ENCODE results near the gene PLK1. TPM values are rescaled to one million over a fixed set of nuclear protein-coding genes. Genes with fewer than 3 reads are reported as not detected.
"Not testable (repeated sequence)": the region's sequence is repeated elsewhere in the genome, so short reads cannot be mapped to it uniquely, and the experiment has no call there.

PLK1 gene
- total RNA-seq, 2 donors from 2014 or later: 0.67 to 1.8 TPM

- intact Hi-C loops (cut with DNase I): no loop called here
- DNase-seq (ENCODE audit: low spot score): no peak
Measured at GRCh38 chr16:23702951-23703350, 24.3 kb downstream of the PLK1 start.

GRCh38 chr16:23704772-23705516 lies 26.3 kb downstream of the PLK1 start:
- no peak for DNase-seq (ENCODE audit: low spot score)

DNA sequence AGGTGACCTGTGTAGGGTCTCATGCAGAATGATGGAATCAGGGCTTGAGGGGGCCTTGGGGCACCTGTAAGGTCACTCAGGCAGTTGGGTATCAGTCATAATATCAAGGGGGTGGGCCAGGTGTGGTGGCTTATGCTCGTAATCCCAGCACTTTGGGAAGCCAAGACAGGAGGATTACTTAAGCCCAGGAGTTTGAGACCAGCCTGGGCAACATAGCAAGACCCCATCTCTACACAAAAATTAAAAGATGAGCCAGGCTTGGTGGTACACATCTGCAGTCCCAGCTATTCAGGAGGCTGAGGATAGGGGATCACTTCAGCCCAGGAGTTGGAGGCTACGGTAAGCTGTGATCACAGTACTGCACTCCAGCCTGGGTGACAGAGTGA lies 26.8 kb downstream of the PLK1 start:
- intact Hi-C loops (cut with DNase I): no loop called here
- DNase-seq (ENCODE audit: low spot score): no peak

More at GRCh38 chr16:23704772-23705516, 26.3 kb downstream of the PLK1 start:
- intact Hi-C loops (cut with DNase I): no loop called here

DNA sequence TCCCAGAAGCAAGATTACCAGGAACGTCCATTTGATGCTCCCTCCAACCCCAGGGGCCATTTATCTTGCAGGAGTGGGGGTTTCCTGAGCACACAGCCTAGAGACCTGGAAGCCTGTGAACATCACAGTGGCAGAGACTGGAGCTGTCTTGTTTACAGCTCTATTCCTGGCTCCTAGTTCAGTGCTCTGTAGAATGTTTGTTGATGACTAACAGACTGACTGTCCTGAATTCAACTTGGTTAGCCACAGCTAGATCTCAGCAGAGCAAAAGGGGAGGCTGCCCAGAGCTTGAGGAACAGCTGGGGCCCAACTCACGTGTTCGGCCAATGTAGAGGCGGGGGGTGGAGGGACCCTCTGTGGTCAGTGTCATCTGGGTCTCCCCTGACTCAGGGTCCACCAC lies 27.8 kb downstream of the PLK1 start:
- no peak for DNase-seq (ENCODE audit: low spot score)
- intact Hi-C loops (cut with DNase I): no loop called here

DNA sequence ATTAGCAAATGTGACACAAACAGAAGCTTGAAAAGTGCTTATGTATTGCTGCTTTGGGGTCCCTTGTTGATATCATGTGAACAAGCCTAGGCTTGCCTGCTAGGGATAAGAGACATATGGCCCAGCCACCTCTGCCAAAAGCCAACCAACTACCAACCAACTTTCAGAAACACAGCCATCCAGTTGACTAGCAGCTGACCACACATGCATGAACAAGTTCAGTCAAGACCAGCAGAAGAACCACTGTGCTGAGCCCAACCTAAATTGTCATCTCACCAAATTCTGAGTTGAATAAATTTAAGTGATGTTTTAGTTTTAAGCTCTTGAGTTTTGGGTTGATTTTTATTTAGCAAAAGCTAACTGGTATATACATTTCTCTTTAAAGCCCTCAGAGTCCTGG lies 30.8 kb downstream of the PLK1 start:
- DNase-seq (ENCODE audit: low spot score): no peak
- intact Hi-C loops (cut with DNase I): no loop called here

- intact Hi-C loops (cut with DNase I): no loop called here
- no peak for DNase-seq (ENCODE audit: low spot score)
Measured at GRCh38 chr16:23710008-23710407, 31.3 kb downstream of the PLK1 start.

- DNase-seq (ENCODE audit: low spot score): no peak
- intact Hi-C loops (cut with DNase I): no loop called here
Measured at GRCh38 chr16:23710504-23710903, 31.8 kb downstream of the PLK1 start.

- DNase-seq (ENCODE audit: low spot score): no peak
- intact Hi-C loops (cut with DNase I): no loop called here
Measured at GRCh38 chr16:23711785-23712184, 33.1 kb downstream of the PLK1 start.

- no peak for DNase-seq (ENCODE audit: low spot score)
- intact Hi-C loops (cut with DNase I): no loop called here
Measured at GRCh38 chr16:23712976-23713375, 34.3 kb downstream of the PLK1 start, which contains the start of gene ERN2. Gene ERN2, minus strand, starts transcription at chr16:23713222. Its CDS starts 35 bp downstream, at chr16:23713187.

DNA sequence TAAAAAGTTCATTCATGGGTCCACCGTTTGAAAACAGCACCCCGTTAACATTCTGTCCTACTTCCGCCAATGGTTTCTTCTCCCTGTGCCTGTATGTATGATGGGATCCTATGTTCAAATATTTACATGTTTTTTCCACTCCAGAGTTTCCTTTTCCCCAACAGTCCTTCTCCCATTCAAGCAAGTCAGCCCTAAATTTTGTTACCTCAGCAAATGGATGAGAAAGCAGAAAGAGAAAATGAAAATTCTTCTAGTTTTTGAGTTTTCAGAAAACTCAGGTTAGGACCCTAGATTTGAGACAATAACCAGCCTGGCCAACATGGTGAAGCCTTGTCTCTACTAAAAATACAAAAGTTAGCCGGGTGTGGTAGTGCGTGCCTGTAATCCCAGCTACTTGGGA lies 37.8 kb downstream of the PLK1 start:
- intact Hi-C loops (cut with DNase I): loop anchor here in 1 of 2 donors (5.0 kb wide), 1 partner anchor 684 kb away; no protein-coding TSS in a partner anchor
- no peak for DNase-seq (ENCODE audit: low spot score)

DNA sequence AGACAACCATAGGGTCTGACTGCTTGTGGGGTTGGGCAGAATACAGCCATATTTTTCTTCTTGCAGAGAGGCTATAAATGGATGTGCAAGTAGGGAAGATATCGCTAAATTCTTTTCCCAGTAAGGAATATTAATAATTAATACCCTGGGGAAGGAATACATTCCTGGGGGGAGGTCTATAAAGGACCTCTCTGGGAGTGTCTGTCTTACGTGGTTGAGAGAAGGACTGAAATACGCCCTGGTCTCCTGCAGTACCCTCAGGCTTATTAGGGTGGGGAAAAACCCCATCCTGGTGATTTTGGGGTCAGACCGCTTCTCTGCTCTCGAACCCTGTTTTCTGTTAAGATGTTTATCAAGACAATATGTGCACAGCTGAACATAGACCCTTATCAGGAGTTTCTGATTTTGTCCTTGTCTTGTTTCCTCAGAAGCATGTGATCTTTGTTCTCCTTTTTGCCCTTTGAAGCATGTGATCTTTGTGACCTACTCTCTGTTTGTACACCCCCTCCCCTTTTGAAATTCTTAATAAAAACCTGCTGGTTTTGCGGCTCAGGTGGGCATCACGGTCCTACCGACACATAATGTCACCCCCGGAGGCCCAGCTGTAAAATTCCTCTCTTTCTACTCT lies 44.0 kb downstream of the PLK1 start:
- intact Hi-C loops (cut with DNase I); DNase-seq (ENCODE audit: low spot score): not testable (repeated sequence)

DNA sequence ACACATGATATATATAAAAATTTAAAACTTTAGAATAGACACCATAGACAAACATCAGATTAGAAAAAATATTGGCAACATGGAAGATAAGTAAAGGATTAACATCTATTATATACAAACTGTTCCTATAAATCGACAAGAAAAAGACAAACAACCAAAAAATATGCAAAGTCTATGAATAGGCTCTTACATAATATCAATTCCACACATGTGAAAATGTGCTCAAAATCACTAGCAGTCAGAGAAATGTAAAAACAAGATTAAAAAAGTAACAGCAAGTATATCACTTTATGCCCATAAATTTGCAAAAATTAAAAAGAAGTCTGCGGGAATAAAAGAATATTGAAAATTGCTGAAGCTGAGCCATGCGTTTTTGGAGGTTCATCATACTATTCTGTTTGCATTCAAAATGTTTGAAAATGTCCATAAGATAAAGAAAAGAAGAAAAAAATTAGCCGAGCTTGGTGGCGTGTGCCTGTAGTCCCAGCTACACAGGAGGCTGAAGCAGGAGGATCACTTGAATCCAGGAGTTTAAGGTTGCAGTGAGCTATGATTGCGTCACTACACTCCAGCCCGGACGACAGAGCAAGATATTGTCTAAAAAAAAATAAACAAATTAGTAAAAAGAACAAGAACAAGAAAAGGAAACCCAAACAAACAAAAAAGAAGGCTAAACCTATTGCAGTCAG lies 45.6 kb downstream of the PLK1 start:
- no peak for DNase-seq (ENCODE audit: low spot score)
- intact Hi-C loops (cut with DNase I): no loop called here

DNA sequence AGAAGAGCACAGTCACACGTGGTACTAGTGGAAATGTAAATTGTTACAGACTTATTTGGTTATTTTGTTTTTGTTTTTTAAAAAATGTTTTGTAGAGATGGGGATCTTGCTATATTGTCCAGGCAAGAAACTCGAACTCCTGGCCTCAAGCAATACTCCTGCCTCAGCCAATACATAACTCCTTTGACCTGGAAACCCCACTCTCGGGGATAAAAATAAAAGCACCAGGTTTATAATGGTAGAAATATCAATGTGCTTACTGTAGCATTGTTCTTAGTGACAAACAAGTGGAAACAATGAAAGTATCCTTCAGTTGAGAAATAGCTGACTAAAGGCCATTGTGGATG lies 46.1 kb downstream of the PLK1 start:
- intact Hi-C loops (cut with DNase I): no loop called here
- DNase-seq (ENCODE audit: low spot score): no peak

GRCh38 chr16:23726710-23727109 lies 48.0 kb downstream of the PLK1 start:
- DNase-seq (ENCODE audit: low spot score): no peak
- intact Hi-C loops (cut with DNase I): no loop called here

DNA sequence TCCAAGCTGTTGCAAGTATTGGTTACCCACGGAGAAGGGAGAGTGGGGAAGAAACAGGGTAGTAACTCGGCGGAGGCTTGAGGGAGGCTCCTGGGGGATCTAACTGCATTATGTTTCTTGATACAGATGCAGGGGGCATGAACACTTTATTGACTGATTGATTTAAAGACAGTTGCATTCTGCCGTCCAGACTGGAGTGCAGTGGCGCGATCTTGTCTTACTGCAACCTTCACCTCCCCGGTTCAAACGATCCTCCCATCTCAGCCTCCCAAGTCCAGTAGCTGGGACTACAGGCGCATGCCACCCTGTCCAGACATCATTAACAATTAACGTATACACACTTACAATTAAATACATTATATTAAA lies 49.4 kb downstream of the PLK1 start:
- DNase-seq (ENCODE audit: low spot score): no peak
- intact Hi-C loops (cut with DNase I): no loop called here

GRCh38 chr16:23729503-23730424 lies 51.1 kb downstream of the PLK1 start:
- intact Hi-C loops (cut with DNase I): no loop called here
- DNase-seq (ENCODE audit: low spot score): no peak

DNA sequence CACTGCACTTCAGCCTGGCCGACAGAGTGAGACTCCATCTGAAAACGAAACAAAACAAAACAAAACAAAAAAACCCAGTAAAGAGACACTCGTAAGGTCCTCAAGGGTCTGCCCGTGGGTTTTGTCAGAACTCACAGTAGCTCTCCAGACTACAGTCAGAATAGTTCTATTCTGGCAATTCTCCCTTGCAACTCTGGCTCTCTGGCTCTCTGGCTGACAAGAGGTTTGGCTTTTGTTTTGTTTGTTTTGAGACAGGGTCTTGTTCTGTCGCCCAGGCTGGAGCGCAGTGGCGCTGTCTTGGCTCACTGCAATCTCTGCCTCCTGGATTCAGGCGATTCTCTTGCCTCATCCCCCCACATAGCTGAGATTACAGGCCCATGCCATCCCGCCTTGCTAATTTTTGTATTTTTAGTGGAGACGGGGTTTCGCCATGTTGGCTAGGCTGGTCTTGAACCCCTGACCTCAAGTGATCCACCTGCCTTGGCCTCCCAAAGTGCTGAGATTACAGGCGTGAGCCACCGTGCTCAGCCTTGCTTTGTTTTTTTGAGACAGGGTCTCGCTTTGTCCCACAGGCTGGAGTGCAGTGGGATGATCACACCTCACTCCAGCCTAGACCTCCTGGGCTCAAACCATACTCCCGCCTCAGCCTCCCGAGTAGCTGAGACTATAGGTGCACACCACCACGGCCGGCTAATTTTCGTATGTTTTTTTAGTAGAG lies 55.6 kb downstream of the PLK1 start:
- intact Hi-C loops (cut with DNase I): no loop called here
- DNase-seq (ENCODE audit: low spot score): no peak

GRCh38 chr16:23737423-23738028 lies 58.8 kb downstream of the PLK1 start:
- intact Hi-C loops (cut with DNase I): not testable (repeated sequence)

DNA sequence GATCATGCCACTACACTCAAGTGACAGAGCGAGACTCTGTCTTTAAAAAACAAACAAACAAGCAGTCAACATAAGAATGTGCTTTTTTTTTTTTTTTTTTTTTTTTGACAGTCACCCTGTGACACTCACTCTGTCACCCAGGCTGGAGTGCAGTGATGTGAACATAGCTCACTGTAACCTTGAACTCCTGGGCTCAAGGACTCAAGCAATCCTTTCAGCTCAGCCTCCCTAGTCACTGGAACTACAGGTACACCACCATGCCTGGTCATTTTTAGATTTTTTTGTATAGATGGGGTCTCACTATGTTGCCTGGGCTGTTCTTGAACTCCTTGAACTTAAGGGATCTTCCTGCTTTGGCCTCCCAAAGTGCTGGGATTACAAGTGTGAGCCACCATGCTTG lies 60.8 kb downstream of the PLK1 start:
- DNase-seq (ENCODE audit: low spot score): no peak
- intact Hi-C loops (cut with DNase I): no loop called here

More at GRCh38 chr16:23737423-23738028, 58.8 kb downstream of the PLK1 start:
- not testable (repeated sequence) for DNase-seq (ENCODE audit: low spot score)

Measured in posterior vena cava (tissue), 2 donors.